Measurements from ENCODE around the gene ZC3HAV1L. TPM values are rescaled to one million over a fixed set of nuclear protein-coding genes. Genes with fewer than 3 reads are reported as not detected.

The ZC3HAV1L gene
- total RNA-seq, 1 donor from 2014 or later: 1.8 TPM

DNA sequence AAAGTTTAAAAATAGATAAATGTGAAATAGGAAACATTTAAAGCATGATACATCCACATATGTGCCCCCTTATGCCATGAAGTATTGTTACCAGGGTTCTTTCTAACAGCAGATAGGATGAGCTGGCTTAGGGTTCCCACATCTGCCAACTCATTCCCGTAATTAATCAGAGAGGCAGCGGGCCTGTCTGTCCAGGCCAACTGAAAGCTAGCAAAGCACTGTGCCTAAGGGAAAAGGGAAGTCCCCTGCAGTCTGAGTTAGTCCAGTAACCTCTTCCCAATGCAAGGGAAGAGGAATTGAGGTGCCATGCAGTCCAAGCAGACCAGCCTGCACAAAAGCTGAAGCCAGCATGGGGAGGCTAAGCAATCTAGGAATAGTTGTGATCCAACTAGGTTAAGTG, 18.3 kb upstream of the ZC3HAV1L start:
- ChIA-PET POLR2A (interaction anchor here (1.2 kb wide), 1 partner anchor 9 kb away, joined by 9 read pairs; no protein-coding TSS in a partner anchor), CTCF (no interaction called here)
- no peak overlapping the region for H3K27ac Mint-ChIP-seq
- H3K36me3 Mint-ChIP-seq (ENCODE audit: low read depth): peaks cover 87% of the 10 kb centered on the region
- no peak for ATAC-seq (ENCODE audit: low read depth)
- no peaks in the 10 kb centered on the region for H3K27me3 Mint-ChIP-seq
- peaks cover 2% of the 10 kb centered on the region for H3K4me1 Mint-ChIP-seq
- intact Hi-C loops (cut with micrococcal nuclease): no loop called here
- no peaks in the 10 kb centered on the region for H3K9me3 Mint-ChIP-seq
- TF ChIP-seq, protein P1, sequence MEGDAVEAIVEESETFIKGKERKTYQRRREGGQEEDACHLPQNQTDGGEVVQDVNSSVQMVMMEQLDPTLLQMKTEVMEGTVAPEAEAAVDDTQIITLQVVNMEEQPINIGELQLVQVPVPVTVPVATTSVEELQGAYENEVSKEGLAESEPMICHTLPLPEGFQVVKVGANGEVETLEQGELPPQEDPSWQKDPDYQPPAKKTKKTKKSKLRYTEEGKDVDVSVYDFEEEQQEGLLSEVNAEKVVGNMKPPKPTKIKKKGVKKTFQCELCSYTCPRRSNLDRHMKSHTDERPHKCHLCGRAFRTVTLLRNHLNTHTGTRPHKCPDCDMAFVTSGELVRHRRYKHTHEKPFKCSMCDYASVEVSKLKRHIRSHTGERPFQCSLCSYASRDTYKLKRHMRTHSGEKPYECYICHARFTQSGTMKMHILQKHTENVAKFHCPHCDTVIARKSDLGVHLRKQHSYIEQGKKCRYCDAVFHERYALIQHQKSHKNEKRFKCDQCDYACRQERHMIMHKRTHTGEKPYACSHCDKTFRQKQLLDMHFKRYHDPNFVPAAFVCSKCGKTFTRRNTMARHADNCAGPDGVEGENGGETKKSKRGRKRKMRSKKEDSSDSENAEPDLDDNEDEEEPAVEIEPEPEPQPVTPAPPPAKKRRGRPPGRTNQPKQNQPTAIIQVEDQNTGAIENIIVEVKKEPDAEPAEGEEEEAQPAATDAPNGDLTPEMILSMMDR (IDR thresholded peaks at IDR 0.05): no peak
- no peak for DNase-seq
- no peak overlapping the region for H3K4me3 Mint-ChIP-seq

DNA sequence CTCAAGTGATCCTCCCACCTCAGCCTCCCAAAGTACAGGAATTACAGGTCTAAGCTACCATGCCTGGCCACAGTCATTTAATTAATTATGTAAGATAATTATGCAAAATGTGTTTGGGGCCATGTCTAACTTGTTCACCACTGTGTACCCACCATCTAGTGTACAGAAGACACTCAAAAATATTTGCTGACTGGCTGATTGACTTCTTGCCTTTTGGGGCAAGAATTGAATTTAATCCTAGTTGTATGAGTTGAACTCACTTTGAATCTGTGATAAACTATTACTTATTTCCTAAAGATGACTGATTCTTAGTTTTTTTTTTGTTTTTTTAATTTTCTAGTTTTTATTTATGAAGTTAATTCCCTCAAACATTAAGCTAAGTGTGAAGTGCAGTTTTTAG, 15.8 kb upstream of the ZC3HAV1L start:
- no peaks in the 10 kb centered on the region for H3K27me3 Mint-ChIP-seq
- no peak for ATAC-seq (ENCODE audit: low read depth)
- POLR2A ChIA-PET: no interaction called here

DNA sequence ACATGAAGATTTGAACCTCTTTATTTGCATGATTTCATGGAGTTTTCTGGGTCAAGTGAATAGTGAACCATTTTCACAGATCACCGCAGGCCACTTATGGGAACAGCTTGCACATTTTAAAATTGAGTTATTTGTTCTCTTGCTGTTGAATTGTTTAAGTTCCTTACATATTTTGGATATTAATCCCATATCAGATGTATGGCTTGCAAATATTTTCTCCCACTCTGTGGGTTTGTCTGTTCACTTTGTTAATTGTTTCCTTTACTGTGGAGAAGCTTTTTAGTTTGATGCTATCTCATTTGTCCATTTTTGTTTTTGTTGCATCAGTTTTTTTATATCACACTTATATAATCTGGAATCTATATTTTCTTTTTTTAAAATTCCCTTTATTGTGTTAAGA, 14.1 kb upstream of the ZC3HAV1L start:
- DNase-seq (no peak), ATAC-seq (ENCODE audit: low read depth) (no peak)
- H3K4me1 Mint-ChIP-seq: peaks cover 11% of the 10 kb centered on the region
- no peak overlapping the region for H3K27ac Mint-ChIP-seq
- H3K4me3 Mint-ChIP-seq: no peak overlapping the region
- ChIA-PET POLR2A (interaction anchor here (0.9 kb wide), 1 partner anchor 44 kb away, joined by 3 read pairs; no protein-coding TSS in a partner anchor), CTCF (no interaction called here)
- H3K27me3 Mint-ChIP-seq: no peaks in the 10 kb centered on the region
- TF ChIP-seq, protein P1 (IDR thresholded peaks at IDR 0.05): no peak
- intact Hi-C loops (cut with micrococcal nuclease): no loop called here
- H3K9me3 Mint-ChIP-seq: no peaks in the 10 kb centered on the region
- peaks cover 90% of the 10 kb centered on the region for H3K36me3 Mint-ChIP-seq (ENCODE audit: low read depth)

More for the DNA sequence above, 15.8 kb upstream of the ZC3HAV1L start:
- Mint-ChIP-seq H3K4me1 (peaks cover 2% of the 10 kb centered on the region), H3K9me3 (no peaks in the 10 kb centered on the region), H3K36me3 (ENCODE audit: low read depth) (peaks cover 90% of the 10 kb centered on the region), H3K4me3 (no peak overlapping the region), H3K27ac (no peak overlapping the region)
- intact Hi-C loops (cut with micrococcal nuclease): no loop called here
- CTCF ChIA-PET: no interaction called here
- TF ChIP-seq, protein P1 (IDR thresholded peaks at IDR 0.05): no peak
- DNase-seq: no peak

DNA sequence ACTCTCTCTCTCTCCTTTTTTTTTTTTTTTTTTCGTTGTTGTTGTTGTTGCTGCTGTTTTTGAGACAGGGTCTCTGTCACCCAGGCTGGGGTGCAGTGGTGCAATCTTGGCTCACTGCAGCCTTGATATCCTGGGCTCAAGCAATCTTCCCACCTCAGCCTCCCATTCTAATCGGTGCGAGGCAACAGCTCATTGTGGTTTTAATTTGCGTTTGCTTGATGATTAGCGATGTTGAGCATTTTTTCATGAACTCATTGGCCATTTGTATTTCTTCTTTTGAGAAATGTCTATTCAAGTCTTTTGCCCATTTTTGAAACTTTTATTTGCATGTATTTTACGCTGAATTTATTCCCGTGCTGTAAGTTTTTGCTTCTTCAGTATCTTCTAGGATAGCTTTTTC, 13.3 kb upstream of the ZC3HAV1L start:
- Mint-ChIP-seq H3K4me3 (no peak overlapping the region), H3K36me3 (ENCODE audit: low read depth) (peaks cover 88% of the 10 kb centered on the region), H3K27me3 (no peaks in the 10 kb centered on the region), H3K9me3 (no peaks in the 10 kb centered on the region), H3K4me1 (peaks cover 19% of the 10 kb centered on the region), H3K27ac (no peak overlapping the region)
- no peak for ATAC-seq (ENCODE audit: low read depth)
- no peak for DNase-seq
- TF ChIP-seq, protein P1 (IDR thresholded peaks at IDR 0.05): no peak
- CTCF ChIA-PET: interaction anchor here (1.4 kb wide), 1 partner anchor 26 kb away, joined by 4 read pairs; no protein-coding TSS in a partner anchor
- POLR2A ChIA-PET: interaction anchor here (0.9 kb wide), 1 partner anchor 45 kb away, joined by 3 read pairs; no protein-coding TSS in a partner anchor
- intact Hi-C loops (cut with micrococcal nuclease): no loop called here

DNA sequence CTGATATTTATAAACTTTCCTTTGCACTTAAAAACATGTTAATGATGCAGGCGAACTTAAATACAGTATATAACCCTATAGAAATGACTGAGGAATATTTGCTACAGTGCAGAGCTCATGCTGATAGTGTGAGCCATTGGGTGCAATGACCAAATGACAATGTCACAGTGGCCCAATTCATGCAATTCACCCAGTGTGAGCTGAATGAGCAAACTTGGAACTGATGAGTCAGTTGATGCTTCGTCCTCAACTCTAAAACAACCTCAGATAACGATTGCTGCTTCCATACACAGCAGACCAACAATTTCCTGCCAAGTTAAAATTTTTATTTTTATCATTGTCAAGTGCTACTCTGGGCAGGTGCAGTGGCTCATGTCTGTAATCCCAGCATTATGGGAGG, 12.1 kb upstream of the ZC3HAV1L start:
- peaks cover 30% of the 10 kb centered on the region for H3K4me1 Mint-ChIP-seq
- H3K36me3 Mint-ChIP-seq (ENCODE audit: low read depth): peaks cover 88% of the 10 kb centered on the region
- H3K9me3 Mint-ChIP-seq: no peaks in the 10 kb centered on the region
- no peaks in the 10 kb centered on the region for H3K27me3 Mint-ChIP-seq
- ATAC-seq (ENCODE audit: low read depth): no peak
- no peak overlapping the region for H3K27ac Mint-ChIP-seq
- intact Hi-C loops (cut with micrococcal nuclease): no loop called here
- TF ChIP-seq, protein P1 (IDR thresholded peaks at IDR 0.05): no peak
- DNase-seq: no peak
- H3K4me3 Mint-ChIP-seq: no peak overlapping the region
- POLR2A ChIA-PET: no interaction called here
- CTCF ChIA-PET: interaction anchor here (0.9 to 1.4 kb wide), 2 partner anchors 27 to 29 kb away, joined by 3 to 4 read pairs; no protein-coding TSS in a partner anchor

All from activated B cell treated with CpG ODN at 0.5 μM for 24 hours (primary cell).